ENCODE measurements around the gene LIN37.

The LIN37 gene

DNA sequence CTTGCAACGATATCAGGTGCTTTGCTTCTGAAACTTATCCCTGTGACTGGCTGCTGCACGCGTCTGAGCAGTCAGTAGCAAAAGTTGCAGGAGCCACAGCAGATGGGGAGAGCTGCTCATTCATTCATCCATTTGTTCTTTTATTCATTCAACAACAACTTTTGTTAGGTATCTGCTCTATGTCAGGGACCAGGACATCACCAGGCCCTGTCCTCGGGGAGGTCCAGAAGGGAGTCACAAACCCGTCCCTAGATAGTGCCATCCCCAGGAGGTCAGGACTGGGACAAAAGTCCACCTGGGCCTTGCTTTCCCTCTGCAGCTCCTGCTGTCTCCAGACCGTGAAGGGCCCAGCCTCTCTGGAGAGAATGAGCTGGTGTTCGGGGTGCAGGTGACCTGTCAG, 29.6 kb downstream of the LIN37 start:
- no peak for DNase-seq (ENCODE audit: low spot score)
- H3K27ac ChIP-seq, result no peak overlapping the region
- no peak for TF ChIP-seq CTCF (IDR thresholded peaks at IDR 0.05)
- H3K4me3 ChIP-seq, result no peak overlapping the region

DNA sequence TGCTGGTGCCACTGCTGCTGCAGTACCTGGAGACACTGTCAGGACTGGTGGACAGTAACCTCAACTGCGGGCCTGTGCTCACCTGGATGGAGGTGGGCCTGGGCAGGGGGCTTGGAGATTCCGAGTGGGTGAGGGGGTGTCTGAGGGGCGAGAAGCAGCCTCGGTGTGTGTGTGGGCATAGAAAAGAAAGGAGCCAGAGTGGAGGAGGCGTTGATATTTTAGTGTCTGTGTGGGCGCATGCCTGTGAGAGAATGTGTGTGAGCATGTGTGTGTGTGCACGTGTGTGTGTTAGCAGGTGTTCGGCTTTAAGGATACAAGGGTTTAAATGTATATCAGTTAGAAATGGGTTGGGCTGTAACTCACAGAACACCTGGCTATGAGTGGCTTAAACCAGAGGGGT, 30.7 kb downstream of the LIN37 start:
- no peak for DNase-seq (ENCODE audit: low spot score)
- no peak for TF ChIP-seq CTCF (IDR thresholded peaks at IDR 0.05)
- H3K4me3 ChIP-seq, result no peak overlapping the region
- no peak overlapping the region for H3K27ac ChIP-seq

DNA sequence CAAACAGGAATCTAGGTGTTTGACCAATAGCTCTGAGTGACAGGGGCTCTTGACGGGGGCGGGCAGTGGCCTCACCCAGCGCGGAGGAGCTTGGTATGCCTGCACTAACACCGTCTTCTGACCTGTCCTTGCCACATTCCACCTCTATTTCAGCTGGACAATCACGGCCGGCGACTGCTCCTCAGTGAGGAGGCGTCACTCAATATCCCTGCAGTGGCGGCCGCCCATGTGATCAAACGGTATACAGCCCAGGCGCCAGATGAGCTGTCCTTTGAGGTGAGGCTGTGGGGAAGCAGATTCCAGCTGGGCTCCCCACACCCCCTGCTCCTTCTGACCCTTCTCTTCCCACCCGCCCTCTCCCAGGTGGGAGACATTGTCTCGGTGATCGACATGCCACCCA, 31.7 kb downstream of the LIN37 start:
- Histone ChIP-seq H3K4me3 (no peak overlapping the region), H3K27ac (no peak overlapping the region)
- TF ChIP-seq CTCF (IDR thresholded peaks at IDR 0.05), result no peak
- DNase-seq (ENCODE audit: low spot score), result no peak

DNA sequence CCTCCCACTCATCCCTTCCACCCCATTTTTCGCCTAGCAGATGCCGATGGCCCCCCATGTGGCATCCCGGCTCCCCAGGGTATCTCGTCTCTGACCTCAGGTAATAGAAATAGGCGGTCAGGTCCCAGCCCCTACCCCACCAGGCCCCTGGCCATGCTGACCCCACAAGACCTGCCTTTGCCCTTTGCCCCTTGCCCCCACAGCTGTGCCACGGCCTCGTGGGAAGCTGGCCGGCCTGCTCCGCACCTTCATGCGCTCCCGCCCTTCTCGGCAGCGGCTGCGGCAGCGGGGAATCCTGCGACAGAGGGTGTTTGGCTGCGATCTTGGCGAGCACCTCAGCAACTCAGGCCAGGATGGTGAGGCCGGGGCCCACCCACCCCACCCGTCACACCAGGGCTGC, 32.3 kb downstream of the LIN37 start:
- no peak overlapping the region for H3K27ac ChIP-seq
- no peak overlapping the region for H3K4me3 ChIP-seq
- TF ChIP-seq CTCF (IDR thresholded peaks at IDR 0.05), result no peak
- no peak for DNase-seq (ENCODE audit: low spot score)

DNA sequence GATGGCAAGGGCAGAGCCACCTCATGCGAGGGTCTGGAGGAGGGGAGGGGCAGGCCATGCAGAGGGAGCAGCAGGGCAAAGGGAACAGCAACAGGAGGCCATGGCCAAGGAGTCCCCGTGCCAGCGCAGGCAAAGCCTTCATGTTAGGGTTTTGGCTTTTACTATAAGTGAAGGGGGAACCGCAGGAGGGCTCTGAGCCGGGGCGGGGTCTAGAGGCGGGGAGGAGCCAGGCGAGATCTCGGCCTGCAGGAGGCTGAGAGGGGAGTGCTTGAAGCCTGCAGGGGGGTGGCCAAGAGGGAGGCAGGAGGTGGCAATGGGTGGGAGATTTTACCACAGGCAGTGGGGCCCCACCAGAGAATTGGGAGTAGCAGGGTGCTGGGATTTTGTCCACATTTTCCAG, 33.3 kb downstream of the LIN37 start:
- Histone ChIP-seq H3K27ac (no peak overlapping the region), H3K4me3 (no peak overlapping the region)
- TF ChIP-seq CTCF (IDR thresholded peaks at IDR 0.05), result no peak
- no peak for DNase-seq (ENCODE audit: low spot score)

DNA sequence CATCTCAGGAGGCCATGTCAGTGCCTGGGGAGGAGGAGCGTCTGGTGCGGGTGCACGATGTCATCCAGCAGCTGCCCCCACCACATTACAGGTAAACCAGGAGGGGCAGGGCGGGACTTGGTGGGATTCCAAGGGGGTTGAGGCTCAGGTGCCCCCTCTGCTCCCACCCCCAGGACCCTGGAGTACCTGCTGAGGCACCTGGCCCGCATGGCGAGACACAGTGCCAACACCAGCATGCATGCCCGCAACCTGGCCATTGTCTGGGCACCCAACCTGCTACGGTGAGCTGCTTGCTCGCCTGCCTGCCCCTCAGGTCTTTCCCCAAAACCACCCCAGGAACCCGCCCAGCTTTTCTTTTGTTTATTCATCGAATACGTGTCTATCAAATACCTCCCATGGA, 34.2 kb downstream of the LIN37 start:
- no peak overlapping the region for H3K4me3 ChIP-seq
- no peak overlapping the region for H3K27ac ChIP-seq
- no peak for TF ChIP-seq CTCF (IDR thresholded peaks at IDR 0.05)
- DNase-seq (ENCODE audit: low spot score), result no peak

DNA sequence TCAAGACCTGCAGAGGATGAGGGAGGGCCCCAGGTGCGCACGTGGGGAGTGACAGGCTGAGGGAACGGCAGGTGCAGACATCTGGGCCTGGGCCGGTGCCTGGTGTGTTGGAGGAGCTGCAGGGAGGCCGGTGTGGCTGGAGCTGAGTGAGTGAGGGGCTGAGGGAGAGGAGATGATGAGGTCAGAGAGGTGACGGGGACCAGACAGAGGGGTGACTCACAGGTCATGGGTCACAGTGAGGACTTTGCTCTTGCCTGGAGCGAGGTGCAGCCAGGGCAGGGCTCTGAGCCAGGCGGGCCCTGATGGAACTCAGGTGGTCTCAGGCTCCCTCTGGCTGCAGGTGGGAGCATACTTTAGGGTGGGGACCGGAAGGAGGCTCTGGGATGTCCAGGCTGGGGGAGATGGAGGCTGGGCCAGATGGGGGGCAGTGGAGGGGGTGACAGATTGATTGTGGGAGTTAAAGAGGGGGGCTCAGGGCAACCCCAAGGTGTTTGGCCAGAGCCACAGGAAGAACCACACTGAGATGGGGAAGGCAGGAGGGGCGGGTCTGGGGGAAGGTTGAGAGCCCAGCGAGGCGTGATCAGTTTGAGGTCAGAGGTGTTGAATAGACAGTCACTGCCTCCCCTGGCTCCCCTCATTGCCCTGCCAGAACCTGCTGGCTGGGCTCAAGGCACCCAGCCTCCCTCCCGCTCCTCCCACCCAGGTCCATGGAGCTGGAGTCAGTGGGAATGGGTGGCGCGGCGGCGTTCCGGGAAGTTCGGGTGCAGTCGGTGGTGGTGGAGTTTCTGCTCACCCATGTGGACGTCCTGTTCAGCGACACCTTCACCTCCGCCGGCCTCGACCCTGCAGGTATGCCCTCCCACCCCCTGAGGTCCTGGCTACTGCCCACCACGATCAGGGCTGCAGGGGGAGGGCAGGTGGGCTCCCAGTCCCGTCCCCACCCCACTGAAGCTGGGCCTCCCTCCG, 35.4 kb downstream of the LIN37 start:
- no peak for DNase-seq (ENCODE audit: low spot score)
- no peak overlapping the region for H3K4me3 ChIP-seq
- H3K27ac ChIP-seq, result no peak overlapping the region
- TF ChIP-seq CTCF (IDR thresholded peaks at IDR 0.05), result no peak
